HEK293 (cell line): Measurements from ENCODE around the gene CLDN7.
A peak's percentile ranks its signal among the peaks of the same experiment; 100 is the strongest.

Experiments
- GLI2 ChIP-seq: fragments of 450-650 bp; formaldehyde crosslinking; IDR thresholded peaks from 2 replicates; pipeline ENCODE4; 2017; ENCODE audit warnings: missing biosample characterization, missing genetic modification characterization, low read depth, borderline replicate concordance
- GLI4 ChIP-seq: fragments of 450-650 bp; formaldehyde crosslinking; IDR thresholded peaks from 2 replicates; pipeline ENCODE4 v1.5.1; 2016; ENCODE audit warnings: missing biosample characterization, missing genetic modification characterization
- KLF1 ChIP-seq: fragments of 450-650 bp; formaldehyde crosslinking; IDR thresholded peaks from 2 replicates; pipeline ENCODE4 v1.5.1; 2016; ENCODE audit warnings: missing biosample characterization, missing genetic modification characterization
- MEIS1 ChIP-seq: sonication (generic); formaldehyde crosslinking; IDR thresholded peaks from 2 replicates; pipeline ENCODE4 v1.8.1; 2022; ENCODE audit warnings: missing genetic modification reagents, mild to moderate bottlenecking, borderline replicate concordance
- SALL2 ChIP-seq: fragments of 450-650 bp; formaldehyde crosslinking; IDR thresholded peaks from 2 replicates; pipeline ENCODE4 v1.5.0; 2017; ENCODE audit warnings: missing biosample characterization, mild to moderate bottlenecking, missing genetic modification characterization, borderline replicate concordance
- SP3 ChIP-seq: fragments of 450-650 bp; formaldehyde crosslinking; IDR thresholded peaks from 2 replicates; pipeline ENCODE4 v1.5.1; 2016; ENCODE audit warnings: missing biosample characterization, missing genetic modification characterization
- ZBTB20 ChIP-seq: fragments of 450-650 bp; formaldehyde crosslinking; IDR thresholded peaks from 2 replicates; pipeline ENCODE4 v1.5.1; 2016; ENCODE audit warnings: missing biosample characterization, missing genetic modification characterization
- ZBTB21 ChIP-seq: fragments of 450-650 bp; formaldehyde crosslinking; IDR thresholded peaks from 2 replicates; pipeline ENCODE4 v1.5.1; 2017; ENCODE audit warnings: missing biosample characterization, missing genetic modification characterization
- ZEB2 ChIP-seq: fragments of 450-650 bp; formaldehyde crosslinking; IDR thresholded peaks from 2 replicates; pipeline ENCODE4 v1.5.1; 2016; ENCODE audit warnings: missing biosample characterization, missing genetic modification characterization
- ZFP37 ChIP-seq: fragments of 450-650 bp; formaldehyde crosslinking; IDR thresholded peaks from 2 replicates; pipeline ENCODE4 v1.5.1; 2016; ENCODE audit warnings: missing biosample characterization, missing genetic modification characterization
- ZNF155 ChIP-seq: fragments of 450-650 bp; formaldehyde crosslinking; IDR thresholded peaks from 2 replicates; pipeline ENCODE4 v1.5.1; 2016; ENCODE audit warnings: missing biosample characterization, missing genetic modification characterization
- ZNF223 ChIP-seq: fragments of 450-650 bp; formaldehyde crosslinking; IDR thresholded peaks from 2 replicates; pipeline ENCODE4 v1.5.1; 2016; ENCODE audit warnings: missing biosample characterization, missing genetic modification characterization
- ZNF266 ChIP-seq: fragments of 450-650 bp; formaldehyde crosslinking; IDR thresholded peaks from 2 replicates; pipeline ENCODE4 v1.5.1; 2016; ENCODE audit warnings: missing biosample characterization, missing genetic modification characterization, low read depth
- ZNF302 ChIP-seq: fragments of 450-650 bp; formaldehyde crosslinking; IDR thresholded peaks from 2 replicates; pipeline ENCODE4 v1.5.1; 2016; ENCODE audit warnings: missing biosample characterization, missing genetic modification characterization, low read depth
- ZNF433 ChIP-seq: fragments of 450-650 bp; formaldehyde crosslinking; IDR thresholded peaks from 2 replicates; pipeline ENCODE4 v1.5.1; 2016; ENCODE audit warnings: missing biosample characterization, missing genetic modification characterization, low read depth
- ZNF560 ChIP-seq: fragments of 450-650 bp; formaldehyde crosslinking; IDR thresholded peaks from 2 replicates; pipeline ENCODE4 v1.5.1; 2017; ENCODE audit warnings: missing biosample characterization, missing genetic modification characterization, borderline replicate concordance
- ZNF629 ChIP-seq: fragments of 450-650 bp; formaldehyde crosslinking; IDR thresholded peaks from 2 replicates; pipeline ENCODE4 v1.5.1; 2017; ENCODE audit warnings: missing biosample characterization, missing genetic modification characterization
- ZNF664 ChIP-seq: fragments of 450-650 bp; formaldehyde crosslinking; IDR thresholded peaks from 2 replicates; pipeline ENCODE4 v1.5.1; 2016; ENCODE audit warnings: missing biosample characterization, missing genetic modification characterization
- ZNF76 ChIP-seq: fragments of 450-650 bp; formaldehyde crosslinking; IDR thresholded peaks from 2 replicates; pipeline ENCODE4; 2016; ENCODE audit warnings: low read depth, missing biosample characterization, missing genetic modification characterization, borderline replicate concordance
- ZNF777 ChIP-seq: fragments of 450-650 bp; formaldehyde crosslinking; IDR thresholded peaks from 2 replicates; pipeline ENCODE4 v1.5.1; 2017; ENCODE audit warnings: missing biosample characterization, missing genetic modification characterization, borderline replicate concordance
- ZXDB ChIP-seq: fragments of 450-650 bp; formaldehyde crosslinking; IDR thresholded peaks from 2 replicates; pipeline ENCODE4 v1.5.1; 2016; ENCODE audit warnings: missing biosample characterization, missing genetic modification characterization
- TF ChIP-seq, protein P1 (sequence below): fragments of 450-650 bp; formaldehyde crosslinking; IDR thresholded peaks from 2 replicates; pipeline ENCODE4 v1.5.1; 2017; ENCODE audit warnings: missing biosample characterization, missing genetic modification characterization
- TF ChIP-seq, protein P2 (sequence below): fragments of 450-650 bp; formaldehyde crosslinking; IDR thresholded peaks from 2 replicates; pipeline ENCODE4 v1.5.1; 2016; ENCODE audit warnings: missing biosample characterization, missing genetic modification characterization
- TF ChIP-seq, protein P3 (sequence below): IDR thresholded peaks from 2 replicates; pipeline ENCODE4 v1.6.1; 2011; ENCODE audit warnings: mild to moderate bottlenecking, low read depth, low read length, borderline replicate concordance
- TF ChIP-seq, protein P4 (sequence below): fragments of 450-650 bp; formaldehyde crosslinking; conservative IDR thresholded peaks from 2 replicates; pipeline ENCODE4 v1.5.1; 2016; ENCODE audit warnings: low read depth, missing biosample characterization, missing genetic modification characterization
- TF ChIP-seq, protein P5 (sequence below): fragments of 450-650 bp; formaldehyde crosslinking; IDR thresholded peaks from 2 replicates; pipeline ENCODE4 v1.5.1; 2016; ENCODE audit warnings: missing biosample characterization, missing genetic modification characterization
- TF ChIP-seq, protein P6 (sequence below): fragments of 450-650 bp; formaldehyde crosslinking; IDR thresholded peaks from 2 replicates; pipeline ENCODE4 v1.5.1; 2016; ENCODE audit warnings: missing biosample characterization, missing genetic modification characterization

CLDN7 gene

DNA sequence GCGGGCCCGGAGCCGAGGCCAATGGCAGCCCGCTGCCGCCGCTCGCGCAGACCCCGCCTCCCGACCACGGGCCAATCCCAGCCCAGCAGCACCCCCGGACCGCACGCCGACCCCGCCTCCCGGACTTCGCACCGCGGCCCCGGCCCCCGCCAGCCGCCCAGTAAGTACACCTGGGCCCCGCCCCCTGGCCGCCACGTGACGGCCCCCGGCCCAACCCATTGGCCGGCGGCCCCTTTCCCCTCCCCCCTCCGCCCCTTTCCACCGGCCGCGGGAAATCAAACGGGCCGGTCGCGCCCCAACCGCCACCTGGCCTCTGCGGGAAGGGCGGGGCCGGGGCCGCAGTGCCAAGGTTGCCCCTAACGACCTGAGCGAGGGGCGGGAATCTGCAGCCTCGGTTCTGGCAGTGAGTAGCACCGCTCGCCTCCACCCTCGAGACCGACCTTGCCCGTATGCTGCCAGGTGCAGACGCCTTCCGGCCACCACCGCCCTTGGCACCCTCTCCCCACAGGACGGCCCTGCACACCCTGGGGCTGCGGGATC is 32.4 kb upstream of the CLDN7 start, which contains the start of gene YBX2 (continued):
- TF ChIP-seq, protein P1, sequence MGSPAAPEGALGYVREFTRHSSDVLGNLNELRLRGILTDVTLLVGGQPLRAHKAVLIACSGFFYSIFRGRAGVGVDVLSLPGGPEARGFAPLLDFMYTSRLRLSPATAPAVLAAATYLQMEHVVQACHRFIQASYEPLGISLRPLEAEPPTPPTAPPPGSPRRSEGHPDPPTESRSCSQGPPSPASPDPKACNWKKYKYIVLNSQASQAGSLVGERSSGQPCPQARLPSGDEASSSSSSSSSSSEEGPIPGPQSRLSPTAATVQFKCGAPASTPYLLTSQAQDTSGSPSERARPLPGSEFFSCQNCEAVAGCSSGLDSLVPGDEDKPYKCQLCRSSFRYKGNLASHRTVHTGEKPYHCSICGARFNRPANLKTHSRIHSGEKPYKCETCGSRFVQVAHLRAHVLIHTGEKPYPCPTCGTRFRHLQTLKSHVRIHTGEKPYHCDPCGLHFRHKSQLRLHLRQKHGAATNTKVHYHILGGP (tag by site-specific recombination), result no peak
- TF ChIP-seq, protein P2, sequence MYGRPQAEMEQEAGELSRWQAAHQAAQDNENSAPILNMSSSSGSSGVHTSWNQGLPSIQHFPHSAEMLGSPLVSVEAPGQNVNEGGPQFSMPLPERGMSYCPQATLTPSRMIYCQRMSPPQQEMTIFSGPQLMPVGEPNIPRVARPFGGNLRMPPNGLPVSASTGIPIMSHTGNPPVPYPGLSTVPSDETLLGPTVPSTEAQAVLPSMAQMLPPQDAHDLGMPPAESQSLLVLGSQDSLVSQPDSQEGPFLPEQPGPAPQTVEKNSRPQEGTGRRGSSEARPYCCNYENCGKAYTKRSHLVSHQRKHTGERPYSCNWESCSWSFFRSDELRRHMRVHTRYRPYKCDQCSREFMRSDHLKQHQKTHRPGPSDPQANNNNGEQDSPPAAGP (tag by site-specific recombination), result no peak
- TF ChIP-seq ZNF777 (tag by site-specific recombination) (no peak), ZNF433 (tag by site-specific recombination) (no peak), GLI2 (tag by site-specific recombination) (no peak), ZEB2 (tag by site-specific recombination) (no peak), ZNF223 (tag by site-specific recombination) (no peak), SP3 (tag by site-specific recombination) (peak; percentile 43), ZNF302 (no peak), ZNF266 (no peak), ZNF629 (tag by site-specific recombination) (no peak), ZXDB (tag by site-specific recombination) (no peak), SALL2 (tag by site-specific recombination) (no peak), ZFP37 (tag by site-specific recombination) (no peak), GLI4 (tag by site-specific recombination) (no peak), ZBTB21 (tag by site-specific recombination) (no peak), ZBTB20 (tag by site-specific recombination) (0 out of 2 replicates have a peak, but pooled peaks have one; percentile 16), ZNF155 (tag by site-specific recombination) (no peak), KLF1 (tag by site-specific recombination) (peak; percentile 77), ZNF664 (no peak), MEIS1 (CRISPR knock-in tag) (no peak), ZNF76 (no peak), ZNF560 (tag by site-specific recombination) (no peak)
- TF ChIP-seq, protein P3, sequence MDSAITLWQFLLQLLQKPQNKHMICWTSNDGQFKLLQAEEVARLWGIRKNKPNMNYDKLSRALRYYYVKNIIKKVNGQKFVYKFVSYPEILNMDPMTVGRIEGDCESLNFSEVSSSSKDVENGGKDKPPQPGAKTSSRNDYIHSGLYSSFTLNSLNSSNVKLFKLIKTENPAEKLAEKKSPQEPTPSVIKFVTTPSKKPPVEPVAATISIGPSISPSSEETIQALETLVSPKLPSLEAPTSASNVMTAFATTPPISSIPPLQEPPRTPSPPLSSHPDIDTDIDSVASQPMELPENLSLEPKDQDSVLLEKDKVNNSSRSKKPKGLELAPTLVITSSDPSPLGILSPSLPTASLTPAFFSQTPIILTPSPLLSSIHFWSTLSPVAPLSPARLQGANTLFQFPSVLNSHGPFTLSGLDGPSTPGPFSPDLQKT, result no peak
- TF ChIP-seq, protein P4, sequence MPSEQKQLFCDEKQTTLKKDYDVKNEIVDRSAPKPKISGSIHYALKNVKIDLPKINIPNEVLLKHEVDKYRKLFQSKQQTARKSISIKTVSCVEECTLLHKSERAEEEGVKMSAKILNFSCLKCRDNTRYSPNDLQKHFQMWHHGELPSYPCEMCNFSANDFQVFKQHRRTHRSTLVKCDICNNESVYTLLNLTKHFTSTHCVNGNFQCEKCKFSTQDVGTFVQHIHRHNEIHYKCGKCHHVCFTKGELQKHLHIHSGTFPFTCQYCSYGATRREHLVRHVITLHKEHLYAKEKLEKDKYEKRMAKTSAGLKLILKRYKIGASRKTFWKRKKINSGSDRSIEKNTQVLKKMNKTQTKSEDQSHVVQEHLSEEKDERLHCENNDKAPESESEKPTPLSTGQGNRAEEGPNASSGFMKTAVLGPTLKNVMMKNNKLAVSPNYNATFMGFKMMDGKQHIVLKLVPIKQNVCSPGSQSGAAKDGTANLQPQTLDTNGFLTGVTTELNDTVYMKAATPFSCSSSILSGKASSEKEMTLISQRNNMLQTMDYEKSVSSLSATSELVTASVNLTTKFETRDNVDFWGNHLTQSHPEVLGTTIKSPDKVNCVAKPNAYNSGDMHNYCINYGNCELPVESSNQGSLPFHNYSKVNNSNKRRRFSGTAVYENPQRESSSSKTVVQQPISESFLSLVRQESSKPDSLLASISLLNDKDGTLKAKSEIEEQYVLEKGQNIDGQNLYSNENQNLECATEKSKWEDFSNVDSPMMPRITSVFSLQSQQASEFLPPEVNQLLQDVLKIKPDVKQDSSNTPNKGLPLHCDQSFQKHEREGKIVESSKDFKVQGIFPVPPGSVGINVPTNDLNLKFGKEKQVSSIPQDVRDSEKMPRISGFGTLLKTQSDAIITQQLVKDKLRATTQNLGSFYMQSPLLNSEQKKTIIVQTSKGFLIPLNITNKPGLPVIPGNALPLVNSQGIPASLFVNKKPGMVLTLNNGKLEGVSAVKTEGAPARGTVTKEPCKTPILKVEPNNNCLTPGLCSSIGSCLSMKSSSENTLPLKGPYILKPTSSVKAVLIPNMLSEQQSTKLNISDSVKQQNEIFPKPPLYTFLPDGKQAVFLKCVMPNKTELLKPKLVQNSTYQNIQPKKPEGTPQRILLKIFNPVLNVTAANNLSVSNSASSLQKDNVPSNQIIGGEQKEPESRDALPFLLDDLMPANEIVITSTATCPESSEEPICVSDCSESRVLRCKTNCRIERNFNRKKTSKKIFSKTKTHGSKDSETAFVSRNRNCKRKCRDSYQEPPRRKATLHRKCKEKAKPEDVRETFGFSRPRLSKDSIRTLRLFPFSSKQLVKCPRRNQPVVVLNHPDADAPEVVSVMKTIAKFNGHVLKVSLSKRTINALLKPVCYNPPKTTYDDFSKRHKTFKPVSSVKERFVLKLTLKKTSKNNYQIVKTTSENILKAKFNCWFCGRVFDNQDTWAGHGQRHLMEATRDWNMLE (tag by site-specific recombination), result no peak
- TF ChIP-seq, protein P5, sequence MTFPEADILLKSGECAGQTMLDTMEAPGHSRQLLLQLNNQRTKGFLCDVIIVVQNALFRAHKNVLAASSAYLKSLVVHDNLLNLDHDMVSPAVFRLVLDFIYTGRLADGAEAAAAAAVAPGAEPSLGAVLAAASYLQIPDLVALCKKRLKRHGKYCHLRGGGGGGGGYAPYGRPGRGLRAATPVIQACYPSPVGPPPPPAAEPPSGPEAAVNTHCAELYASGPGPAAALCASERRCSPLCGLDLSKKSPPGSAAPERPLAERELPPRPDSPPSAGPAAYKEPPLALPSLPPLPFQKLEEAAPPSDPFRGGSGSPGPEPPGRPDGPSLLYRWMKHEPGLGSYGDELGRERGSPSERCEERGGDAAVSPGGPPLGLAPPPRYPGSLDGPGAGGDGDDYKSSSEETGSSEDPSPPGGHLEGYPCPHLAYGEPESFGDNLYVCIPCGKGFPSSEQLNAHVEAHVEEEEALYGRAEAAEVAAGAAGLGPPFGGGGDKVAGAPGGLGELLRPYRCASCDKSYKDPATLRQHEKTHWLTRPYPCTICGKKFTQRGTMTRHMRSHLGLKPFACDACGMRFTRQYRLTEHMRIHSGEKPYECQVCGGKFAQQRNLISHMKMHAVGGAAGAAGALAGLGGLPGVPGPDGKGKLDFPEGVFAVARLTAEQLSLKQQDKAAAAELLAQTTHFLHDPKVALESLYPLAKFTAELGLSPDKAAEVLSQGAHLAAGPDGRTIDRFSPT (tag by site-specific recombination), result peak; percentile 64; the same call in 1 of the 2 replicates
- TF ChIP-seq, protein P6, sequence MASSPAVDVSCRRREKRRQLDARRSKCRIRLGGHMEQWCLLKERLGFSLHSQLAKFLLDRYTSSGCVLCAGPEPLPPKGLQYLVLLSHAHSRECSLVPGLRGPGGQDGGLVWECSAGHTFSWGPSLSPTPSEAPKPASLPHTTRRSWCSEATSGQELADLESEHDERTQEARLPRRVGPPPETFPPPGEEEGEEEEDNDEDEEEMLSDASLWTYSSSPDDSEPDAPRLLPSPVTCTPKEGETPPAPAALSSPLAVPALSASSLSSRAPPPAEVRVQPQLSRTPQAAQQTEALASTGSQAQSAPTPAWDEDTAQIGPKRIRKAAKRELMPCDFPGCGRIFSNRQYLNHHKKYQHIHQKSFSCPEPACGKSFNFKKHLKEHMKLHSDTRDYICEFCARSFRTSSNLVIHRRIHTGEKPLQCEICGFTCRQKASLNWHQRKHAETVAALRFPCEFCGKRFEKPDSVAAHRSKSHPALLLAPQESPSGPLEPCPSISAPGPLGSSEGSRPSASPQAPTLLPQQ (tag by site-specific recombination), result no peak
